Ureter (tissue), 1 donor: ENCODE data around the gene PRSS58. TPM values are rescaled to one million over a fixed set of nuclear protein-coding genes. Genes with fewer than 3 reads are reported as not detected.

Experiments
- total RNA-seq: library from RNA; stranded (reverse); gene quantifications from one replicate; pipeline ENCODE4 v1.2.4, GENCODE V29; 2023
- donor health status: DM: yes; HTN: yes; CAD: no.

PRSS58 gene
- total RNA-seq, 1 donor from 2014 or later: not detected

Other genes starting within 250 kb of the PRSS58 start
- not detected for gene MGAM2, start 146.3 kb downstream of the PRSS58 start, total RNA-seq